Spleen (tissue), 7 donors: ENCODE results near the gene FBXO11.
"Not testable (repeated sequence)": the region's sequence is repeated elsewhere in the genome, so short reads cannot be mapped to it uniquely, and the experiment has no call there.

Experiments
- POLR2A ChIP-seq, 3 donors: fragments of 450-650 bp; IDR thresholded peaks; one replicate each; pipeline ENCODE4 v1.5.1; 2017; ENCODE audit warnings: antibody characterized with exemption in 3 of 3, mild to moderate bottlenecking in 1 of 3
- TF ChIP-seq, protein P1 (sequence below), 11 experiments: fragments of 200-600 bp in 7 of 11; fragments of 450-650 bp in 4 of 11; sonication (generic) in 4 of 11; IDR thresholded peaks in 8 of 11; conservative IDR thresholded peaks in 3 of 11; 1 replicate in 7 of 11; 2 replicates in 4 of 11; pipeline versions ENCODE4 v1.4.0 to v1.8.0; 2016 to 2021; ENCODE audit warnings: antibody characterized with exemption in 11 of 11, inconsistent platforms in 4 of 11, mild to moderate bottlenecking in 1 of 11
- donor health status: DM: no; HTN: no; CAD: no; lungs with moderate emphysema.
- donor health status: DM: no; HTN: no; CAD: no.
- donor health status: DM: no; HTN: no; CAD: no.

DNA sequence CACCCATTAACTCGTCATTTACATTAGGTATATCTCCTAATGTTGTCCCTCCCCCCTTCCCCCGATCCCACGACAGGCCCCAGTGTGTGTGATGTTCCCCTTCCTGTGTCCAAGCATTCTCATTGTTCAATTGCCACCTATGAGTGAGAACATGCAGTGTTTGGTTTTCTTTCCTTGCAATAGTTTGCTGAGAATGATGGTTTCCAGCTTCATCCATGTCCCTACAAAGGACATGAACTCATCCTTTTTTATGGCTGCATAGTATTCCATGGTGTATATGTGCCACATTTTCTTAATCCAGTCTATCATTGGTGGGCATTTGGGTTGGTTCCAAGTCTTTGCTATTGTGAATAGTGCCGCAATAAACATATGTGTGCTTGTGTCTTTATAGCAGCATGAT is 4.4 kb upstream of the FBXO11 start:
- TF ChIP-seq, protein P1, sequence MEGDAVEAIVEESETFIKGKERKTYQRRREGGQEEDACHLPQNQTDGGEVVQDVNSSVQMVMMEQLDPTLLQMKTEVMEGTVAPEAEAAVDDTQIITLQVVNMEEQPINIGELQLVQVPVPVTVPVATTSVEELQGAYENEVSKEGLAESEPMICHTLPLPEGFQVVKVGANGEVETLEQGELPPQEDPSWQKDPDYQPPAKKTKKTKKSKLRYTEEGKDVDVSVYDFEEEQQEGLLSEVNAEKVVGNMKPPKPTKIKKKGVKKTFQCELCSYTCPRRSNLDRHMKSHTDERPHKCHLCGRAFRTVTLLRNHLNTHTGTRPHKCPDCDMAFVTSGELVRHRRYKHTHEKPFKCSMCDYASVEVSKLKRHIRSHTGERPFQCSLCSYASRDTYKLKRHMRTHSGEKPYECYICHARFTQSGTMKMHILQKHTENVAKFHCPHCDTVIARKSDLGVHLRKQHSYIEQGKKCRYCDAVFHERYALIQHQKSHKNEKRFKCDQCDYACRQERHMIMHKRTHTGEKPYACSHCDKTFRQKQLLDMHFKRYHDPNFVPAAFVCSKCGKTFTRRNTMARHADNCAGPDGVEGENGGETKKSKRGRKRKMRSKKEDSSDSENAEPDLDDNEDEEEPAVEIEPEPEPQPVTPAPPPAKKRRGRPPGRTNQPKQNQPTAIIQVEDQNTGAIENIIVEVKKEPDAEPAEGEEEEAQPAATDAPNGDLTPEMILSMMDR (IDR thresholded peaks at IDR 0.05 in 8 of 11, conservative IDR thresholded peaks at IDR 0.05 in 3 of 11): not testable (repeated sequence)
- TF ChIP-seq POLR2A (IDR thresholded peaks at IDR 0.05): not testable (repeated sequence)
